GM19372 (cell line): ENCODE data around the gene MAGEC2.

ENCODE experiments used
- ATAC-seq: cut with Tn5 transposase; IDR thresholded peaks from one replicate; pipeline ENCODE4 v1.9.1; 2021; ENCODE audit warnings: mild to moderate bottlenecking, low read depth, moderate library complexity; ENCODE audit not compliant: unreplicated experiment

MAGEC2 gene

GRCh38 chrX:142204522-142205433 lies at the start of gene MAGEC2:
Gene MAGEC2 (minus strand): TSS chrX:142205290. CDS start chrX:142203987, 1,303 bp downstream.
- ATAC-seq: no peak

GRCh38 chrX:142251680-142252079 lies 46.6 kb upstream of the MAGEC2 start:
- no peak for ATAC-seq

GRCh38 chrX:142251202-142251601 lies 46.1 kb upstream of the MAGEC2 start:
- ATAC-seq: no peak

- no peak for ATAC-seq
Observed at GRCh38 chrX:142250502-142250901, 45.4 kb upstream of the MAGEC2 start.

GRCh38 chrX:142249721-142250120 lies 44.6 kb upstream of the MAGEC2 start:
- no peak for ATAC-seq

GRCh38 chrX:142244568-142244967 lies 39.5 kb upstream of the MAGEC2 start:
- ATAC-seq: no peak

GRCh38 chrX:142238536-142238935 lies 33.4 kb upstream of the MAGEC2 start:
- ATAC-seq: no peak

- no peak for ATAC-seq
Observed at GRCh38 chrX:142233400-142233799, 28.3 kb upstream of the MAGEC2 start.

GRCh38 chrX:142214081-142214480 lies 9.0 kb upstream of the MAGEC2 start:
- ATAC-seq: no peak

- ATAC-seq: no peak
Observed at GRCh38 chrX:142201113-142201512, 4.0 kb downstream of the MAGEC2 start.

- no peak for ATAC-seq
Observed at GRCh38 chrX:142186103-142186502, 19.0 kb downstream of the MAGEC2 start.

- ATAC-seq: no peak
Observed at GRCh38 chrX:142184756-142185602, 20.1 kb downstream of the MAGEC2 start.

- ATAC-seq: no peak
Observed at GRCh38 chrX:142156567-142156966, 48.5 kb downstream of the MAGEC2 start.
